Activated CD4-positive, alpha-beta T cell treated with anti-CD3 and anti-CD28 coated beads, Interleukin-2, amount 50 U/mL, for 16 hours (primary cell): ENCODE measurements around the gene LGALS1.

Source experiments
- DNase-seq: peaks from one replicate; pipeline ENCODE4 v3.0.0-alpha.2; 2020

LGALS1 gene

GRCh38 chr22:37728620-37729019 lies 53.2 kb downstream of the LGALS1 start:
- no peak for DNase-seq
